GM13976 (cell line): ENCODE data around the gene GCM1.

Experiments
- DNase-seq: peaks from one replicate; pipeline ENCODE4 v3.0.0; 2012; ENCODE audit warnings: low spot score
- CTCF ChIP-seq: IDR thresholded peaks from 2 replicates; pipeline ENCODE4 v1.5.1; 2012; ENCODE audit warnings: borderline replicate concordance, mild to moderate bottlenecking; ENCODE audit not compliant: insufficient read depth; ENCODE audit errors: extremely low read depth, missing control alignments, control extremely low read depth
- in situ Hi-C: fragments of 300-500 bp; cut with MboI; formaldehyde crosslinking; loops from one replicate; pipeline ENCODE4 v1.12.0; 2022; ENCODE audit warnings: low sequenced_read_pairs, mixed read lengths, inconsistent platforms; ENCODE audit not compliant: unreplicated experiment

The GCM1 gene

GRCh38 chr6:53128842-53129241 lies 19.8 kb downstream of the GCM1 start:
- in situ Hi-C loops = no loop called here
- no peak for DNase-seq
- TF ChIP-seq CTCF = no peak

- no peak for TF ChIP-seq CTCF
- in situ Hi-C loops = no loop called here
- DNase-seq = no peak
These were observed 23.4 kb downstream of the GCM1 start for GRCh38 chr6:53125276-53125675.

GRCh38 chr6:53124131-53124800 lies 24.4 kb downstream of the GCM1 start:
- TF ChIP-seq CTCF = no peak
- in situ Hi-C loops = no loop called here
- no peak for DNase-seq

- DNase-seq = no peak
- in situ Hi-C loops = no loop called here
- TF ChIP-seq CTCF = no peak
These were observed 28.8 kb downstream of the GCM1 start for GRCh38 chr6:53119772-53120409.

GRCh38 chr6:53119349-53119748 lies 29.3 kb downstream of the GCM1 start:
- no peak for DNase-seq
- no peak for TF ChIP-seq CTCF
- in situ Hi-C loops = no loop called here

- no peak for DNase-seq
- in situ Hi-C loops = no loop called here
- TF ChIP-seq CTCF = no peak
These were observed 32.9 kb downstream of the GCM1 start for GRCh38 chr6:53115741-53116140.

GRCh38 chr6:53115113-53115512 lies 33.5 kb downstream of the GCM1 start:
- in situ Hi-C loops = no loop called here
- no peak for TF ChIP-seq CTCF
- DNase-seq = no peak
